UCSD-AML1 (cell line): ENCODE results near the gene ZNF507.
"Not testable (repeated sequence)": the region's sequence is repeated elsewhere in the genome, so short reads cannot be mapped to it uniquely, and the experiment has no call there.

ENCODE experiments used
- DNase-seq: peaks from one replicate; lab custom pipeline; 2025; ENCODE audit not compliant: unreplicated experiment; lab: John Stamatoyannopoulos, UW

Gene ZNF507

GRCh38 chr19:32406161-32407003 lies 61.0 kb downstream of the ZNF507 start:
- DNase-seq: no peak

DNA sequence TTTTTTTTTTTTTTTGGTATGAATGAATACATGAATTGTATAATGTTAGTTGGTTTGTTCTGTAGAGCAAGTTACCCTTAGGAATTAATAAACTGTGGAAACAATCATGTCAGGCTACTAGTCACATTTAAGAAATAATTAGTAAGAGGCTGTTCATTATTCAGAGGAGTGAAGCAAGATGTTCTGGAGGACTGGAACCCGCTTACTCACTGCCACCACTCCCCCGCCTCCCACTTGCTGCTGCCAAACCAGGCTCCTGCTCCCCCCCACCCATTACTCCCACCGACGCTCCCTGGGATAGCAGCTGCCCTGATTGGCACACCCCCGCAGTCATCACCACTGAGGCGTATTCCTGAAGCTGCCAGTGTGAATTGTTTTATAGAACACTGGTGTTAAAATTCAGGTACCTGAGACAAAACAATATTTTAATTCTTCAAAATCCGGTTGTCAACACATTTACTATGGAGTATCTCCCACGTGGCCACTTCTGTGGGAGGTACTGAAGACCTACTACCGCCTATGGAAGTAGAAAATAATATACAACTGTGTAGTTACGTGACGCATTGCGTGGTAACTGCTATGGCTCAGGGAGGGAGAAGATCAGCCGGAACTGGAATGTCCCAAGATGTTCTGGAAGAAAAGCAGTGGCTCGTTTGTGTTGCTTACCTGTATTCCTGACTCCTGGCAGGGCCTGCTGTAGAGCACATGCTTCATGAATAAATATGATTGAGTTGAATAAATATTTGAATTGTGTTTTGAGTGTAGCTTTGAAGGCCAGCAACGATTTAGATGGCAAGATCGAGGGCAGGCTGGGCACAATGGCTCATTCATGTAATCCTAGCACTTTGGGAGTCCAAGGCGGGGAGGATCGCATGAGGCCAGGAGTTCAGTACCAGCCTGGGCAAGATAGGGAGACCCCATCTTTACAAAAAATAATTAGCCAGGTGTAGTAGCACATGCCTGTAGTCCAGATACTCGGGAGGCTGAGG lies 61.9 kb downstream of the ZNF507 start:
- DNase-seq: no peak

- no peak for DNase-seq
Measured at GRCh38 chr19:32415246-32415645, 69.8 kb downstream of the ZNF507 start.

GRCh38 chr19:32415669-32416068 lies 70.3 kb downstream of the ZNF507 start:
- no peak for DNase-seq

DNA sequence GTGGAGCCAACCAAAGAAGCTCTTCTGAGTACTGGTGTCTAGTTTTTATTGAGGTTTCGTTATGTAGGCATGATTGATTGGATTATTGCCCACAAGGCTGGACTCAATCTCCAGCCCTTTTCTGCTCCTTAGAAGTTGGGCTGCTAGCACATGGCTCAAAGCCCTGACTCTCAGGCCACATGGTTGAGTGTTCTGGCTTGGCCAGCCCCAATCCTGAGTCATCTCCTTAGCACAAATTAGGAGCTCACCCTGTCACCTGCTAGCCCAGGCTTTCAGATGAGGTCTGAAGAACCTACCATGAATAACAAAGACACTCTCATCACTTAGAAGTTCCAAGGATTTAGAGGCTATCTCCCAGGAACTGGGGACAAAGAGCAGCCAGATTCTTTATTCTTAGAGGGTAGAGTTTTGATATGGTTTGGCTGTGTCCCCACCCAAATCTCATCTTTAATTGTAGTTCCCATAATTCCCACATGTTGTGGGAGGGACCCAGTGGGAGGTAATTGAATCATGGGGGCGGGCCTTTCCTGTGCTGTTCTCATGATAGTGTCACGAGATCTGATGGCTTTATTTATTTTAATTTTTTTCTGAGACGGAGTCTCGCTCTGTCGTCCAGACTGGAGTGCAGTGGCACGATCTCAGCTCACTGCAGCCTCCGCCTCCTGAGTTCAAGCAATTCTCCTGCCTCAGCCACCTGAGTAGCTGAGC lies 71.5 kb downstream of the ZNF507 start:
- no peak for DNase-seq

DNA sequence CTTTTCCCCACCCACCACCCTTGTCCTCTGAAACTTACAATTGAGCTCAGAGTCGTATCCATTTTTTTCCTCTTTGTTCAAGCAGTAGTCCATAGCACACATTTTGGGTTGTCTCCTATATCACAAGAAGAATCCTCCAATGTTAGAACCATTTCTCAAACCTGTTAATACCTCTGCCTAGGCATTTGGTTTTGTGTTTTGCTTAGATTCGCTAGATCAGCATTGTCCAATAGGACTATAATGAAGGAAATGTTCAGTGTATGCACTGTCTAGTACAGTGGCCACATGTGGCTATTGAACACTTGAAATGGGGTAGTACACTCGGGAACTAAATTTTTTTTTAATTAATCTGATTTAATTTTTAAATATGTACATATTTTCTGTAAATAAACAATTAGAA lies 72.7 kb downstream of the ZNF507 start:
- DNase-seq: no peak

DNA sequence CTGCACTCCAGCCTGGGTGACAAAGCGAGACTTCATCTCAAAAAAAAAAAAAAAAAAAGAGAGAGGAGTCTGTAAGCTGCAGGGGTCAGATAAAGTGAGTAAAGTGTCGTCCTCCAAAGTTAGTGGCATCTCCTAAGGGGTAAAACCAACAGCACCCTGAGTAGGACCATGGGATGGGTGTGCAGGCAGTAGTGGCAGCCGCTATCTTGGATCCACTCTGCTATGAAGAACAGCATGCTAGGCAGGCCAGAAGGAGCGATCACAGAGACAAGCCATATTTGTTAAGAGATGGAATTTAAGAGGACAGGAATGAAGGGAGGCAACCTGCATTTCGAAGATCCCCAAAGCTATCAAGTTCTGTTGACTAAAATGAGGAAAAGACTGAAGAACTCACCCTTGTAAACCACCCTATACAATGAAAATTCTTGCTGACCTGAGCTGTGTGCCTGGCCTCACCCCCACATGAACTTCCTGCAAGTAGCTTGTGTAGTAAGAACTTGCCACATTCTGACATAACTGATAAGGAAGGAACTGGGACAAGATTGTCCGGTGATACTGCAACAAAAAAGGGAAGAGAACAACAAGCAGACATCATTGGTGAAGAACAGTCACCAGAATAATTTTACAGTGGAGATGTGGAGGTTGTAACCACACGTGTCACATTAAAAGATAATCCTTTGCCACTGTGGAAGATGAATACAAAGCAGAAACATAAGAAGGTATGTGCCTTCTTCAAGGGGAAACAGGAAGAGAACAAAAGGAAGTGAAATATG lies 76.4 kb downstream of the ZNF507 start:
- DNase-seq: peak; percentile 41

GRCh38 chr19:32422435-32422834 lies 77.0 kb downstream of the ZNF507 start:
- no peak for DNase-seq

- not testable (repeated sequence) for DNase-seq
Measured at GRCh38 chr19:32423944-32424343, 78.5 kb downstream of the ZNF507 start.

DNA sequence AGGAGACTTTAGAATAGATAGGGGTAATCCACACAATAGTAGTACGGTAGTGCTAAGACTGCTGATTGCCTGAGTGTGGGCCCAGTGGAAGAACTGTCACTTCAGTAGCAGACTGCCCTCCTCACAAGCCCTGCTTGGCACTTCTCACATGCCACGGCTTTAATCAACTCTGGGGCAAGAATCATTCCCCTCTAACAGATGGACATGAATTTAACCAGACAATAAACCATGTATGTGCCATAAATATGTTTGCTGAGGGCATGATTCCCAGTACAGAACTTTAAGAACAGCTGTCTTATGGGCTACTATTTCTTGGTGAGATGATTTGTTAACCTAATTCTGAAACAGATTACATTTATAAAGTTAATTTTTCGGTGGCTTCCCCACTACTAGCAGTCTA lies 82.1 kb downstream of the ZNF507 start:
- no peak for DNase-seq

- no peak for DNase-seq
Measured at GRCh38 chr19:32436692-32437091, 91.3 kb downstream of the ZNF507 start.

DNA sequence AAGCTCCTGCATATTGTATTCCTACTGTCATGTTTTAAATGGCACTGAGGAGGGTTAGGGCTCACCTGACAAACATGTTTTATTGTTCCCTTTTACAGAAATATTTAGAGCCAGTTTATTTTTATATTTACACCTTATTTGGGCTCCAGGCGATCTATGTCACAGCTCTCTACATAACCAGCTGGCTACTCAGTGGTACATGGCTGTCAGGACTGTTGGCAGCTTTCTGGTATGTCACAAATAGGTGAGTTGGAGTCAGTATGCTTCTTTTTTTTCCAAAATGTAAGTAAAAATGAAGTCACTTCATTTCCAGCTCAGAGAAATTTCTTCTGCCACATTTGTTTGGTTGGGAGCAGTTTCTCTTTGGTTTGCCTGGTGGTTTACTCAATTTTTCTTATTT lies 91.7 kb downstream of the ZNF507 start:
- DNase-seq: no peak
